IMR-90 (cell line): Measurements from ENCODE around the gene LY9. TPM values are rescaled to one million over a fixed set of nuclear protein-coding genes. Genes with fewer than 3 reads are reported as not detected.

Source experiments
- ATAC-seq: fragments of 200-7000 bp; cut with Tn5 transposase; 2 replicates; pipeline ENCODE4 v1.9.1; 2020; ENCODE audit warnings: low read depth, mild to moderate bottlenecking, moderate library complexity
- BruUV-seq: library from RNA; stranded (reverse); fragments of 400-500 nt; replicated peaks from 2 replicates; lab custom pipeline; 2021; lab: Mats Ljungman, UMichigan
- CTCF ChIA-PET: fragments of 300-600 bp; formaldehyde crosslinking; extraction: SDS; loops from one replicate; lab custom pipeline; 2021; ENCODE audit warnings: antibody characterized with exemption; lab: Yijun Ruan, JAX
- POLR2A ChIA-PET: fragments of 300-600 bp; sonication (Branson Sonifier 250); formaldehyde crosslinking; loops from one replicate; lab custom pipeline; 2022; ENCODE audit warnings: antibody characterized with exemption; ENCODE audit not compliant: unreplicated experiment; lab: Charles Lee
- DNase-seq: peaks from one replicate; pipeline ENCODE4 v3.0.0; 2013
- H2AFZ ChIP-seq: replicated peaks from 2 replicates; pipeline ENCODE3; 2013; ENCODE audit warnings: low read length, mild to moderate bottlenecking; ENCODE audit not compliant: poor library complexity
- H2AK5ac ChIP-seq: 2 replicates; pipeline ENCODE4 v1.6.1; 2013; ENCODE audit warnings: low read depth, low read length, inconsistent platforms
- H2AK9ac ChIP-seq: replicated peaks from 2 replicates; pipeline ENCODE3; 2013; ENCODE audit warnings: mild to moderate bottlenecking, low read depth, low read length, moderate library complexity; ENCODE audit not compliant: poor library complexity
- H2BK120ac ChIP-seq: 2 replicates; pipeline ENCODE4 v1.6.1; 2013; ENCODE audit warnings: low read depth, low read length, inconsistent platforms
- H2BK15ac ChIP-seq: 3 replicates; pipeline ENCODE4 v1.6.1; 2013; ENCODE audit warnings: low read depth, low read length, inconsistent platforms
- H2BK20ac ChIP-seq: 2 replicates; pipeline ENCODE4 v1.6.1; 2013; ENCODE audit warnings: low read depth, mild to moderate bottlenecking, inconsistent platforms, low read length, moderate library complexity
- H2BK5ac ChIP-seq: 2 replicates; pipeline ENCODE4 v1.6.1; 2013; ENCODE audit warnings: mild to moderate bottlenecking, low read depth, low read length, inconsistent platforms; ENCODE audit not compliant: poor library complexity, severe bottlenecking
- H3K14ac ChIP-seq: replicated peaks from 2 replicates; pipeline ENCODE4 v1.6.1; 2013; ENCODE audit warnings: low read depth, low read length, inconsistent platforms
- H3K18ac ChIP-seq: 2 replicates; pipeline ENCODE4 v1.6.1; 2013; ENCODE audit warnings: low read depth, low read length, control low read depth
- H3K23ac ChIP-seq: 2 replicates; pipeline ENCODE4 v1.6.1; 2013; ENCODE audit warnings: low read depth, low read length, inconsistent platforms
- H3K27ac ChIP-seq: 2 replicates; pipeline ENCODE4 v1.5.1; 2013; ENCODE audit warnings: mild to moderate bottlenecking, control low read depth, low read length; ENCODE audit not compliant: insufficient read depth
- H3K27me3 ChIP-seq: 2 replicates; pipeline ENCODE4 v1.6.1; 2013; ENCODE audit warnings: low read length; ENCODE audit not compliant: control insufficient read depth, insufficient read depth
- H3K36me3 ChIP-seq: 2 replicates; pipeline ENCODE4 v1.6.1; 2013; ENCODE audit warnings: low read length, mixed read lengths; ENCODE audit not compliant: control insufficient read depth, insufficient read depth
- H3K4ac ChIP-seq: 2 replicates; pipeline ENCODE4 v1.6.1; 2013; ENCODE audit warnings: low read depth, low read length, inconsistent platforms
- H3K4me1 ChIP-seq: 2 replicates; pipeline ENCODE4 v1.6.1; 2013; ENCODE audit warnings: low read length, mixed read lengths; ENCODE audit not compliant: control insufficient read depth, insufficient read depth
- H3K4me2 ChIP-seq: 2 replicates; pipeline ENCODE4 v1.6.1; 2013; ENCODE audit warnings: low read depth, mild to moderate bottlenecking, control low read depth, low read length, moderate library complexity
- H3K4me3 ChIP-seq: 2 replicates; pipeline ENCODE4 v1.5.1; 2013; ENCODE audit warnings: low read depth, mild to moderate bottlenecking, control low read depth, low read length, moderate library complexity; ENCODE audit not compliant: insufficient read depth
- H3K56ac ChIP-seq: 2 replicates; pipeline ENCODE4 v1.6.1; 2013; ENCODE audit warnings: low read length, inconsistent platforms; ENCODE audit not compliant: insufficient read depth; ENCODE audit errors: extremely low read depth
- H3K79me1 ChIP-seq, 2 experiments: 2 replicates each; pipeline ENCODE4 v1.6.1; 2013; ENCODE audit warnings: low read length in 2 of 2, inconsistent platforms in 1 of 2, low read depth in 1 of 2
- H3K9ac ChIP-seq: 2 replicates; pipeline ENCODE4 v1.6.1; 2013; ENCODE audit warnings: low read depth, low read length, control low read depth
- H3K9me1 ChIP-seq: 2 replicates; pipeline ENCODE4 v1.6.1; 2013; ENCODE audit warnings: low read length, inconsistent platforms; ENCODE audit not compliant: insufficient read depth
- H3K9me3 ChIP-seq: 2 replicates; pipeline ENCODE4 v1.6.1; 2013; ENCODE audit warnings: low read length; ENCODE audit not compliant: control insufficient read depth, insufficient read depth
- H4K20me1 ChIP-seq: 2 replicates; pipeline ENCODE4 v1.6.1; 2013; ENCODE audit warnings: low read length, inconsistent platforms; ENCODE audit not compliant: insufficient read depth
- H4K5ac ChIP-seq: 2 replicates; pipeline ENCODE4 v1.6.1; 2013; ENCODE audit warnings: mild to moderate bottlenecking, low read depth, low read length, control low read depth
- H4K8ac ChIP-seq, 2 experiments: 2 replicates each; pipeline ENCODE4 v1.6.1; 2013; ENCODE audit warnings: low read depth in 2 of 2, low read length in 2 of 2, control low read depth in 1 of 2, inconsistent platforms in 1 of 2
- H4K91ac ChIP-seq: 2 replicates; pipeline ENCODE4 v1.6.1; 2013; ENCODE audit warnings: low read depth, low read length, inconsistent platforms; ENCODE audit not compliant: insufficient read depth
- BHLHE40 ChIP-seq: fragments of 150-350 bp; IDR thresholded peaks from 2 replicates; pipeline ENCODE4 v1.6.1; 2016; ENCODE audit warnings: mild to moderate bottlenecking, low read depth, low read length
- CEBPB ChIP-seq: IDR thresholded peaks from 2 replicates; pipeline ENCODE4 v1.6.1; 2012; ENCODE audit warnings: low read depth, low read length, improper control_type of control experiment
- CHD1 ChIP-seq: IDR thresholded peaks from 2 replicates; pipeline ENCODE4 v1.6.1; 2012; ENCODE audit warnings: low read depth, low read length, improper control_type of control experiment
- CTCF ChIP-seq: conservative IDR thresholded peaks from 2 replicates; pipeline ENCODE4 v1.5.1; 2012; ENCODE audit warnings: mild to moderate bottlenecking, low read depth, low read length, improper control_type of control experiment
- ELK1 ChIP-seq: fragments of 150-350 bp; IDR thresholded peaks from 2 replicates; pipeline ENCODE4 v1.6.1; 2016; ENCODE audit warnings: low read depth, mild to moderate bottlenecking, low read length, moderate library complexity, borderline replicate concordance
- FOS ChIP-seq: fragments of 150-350 bp; IDR thresholded peaks from 2 replicates; pipeline ENCODE4 v1.6.1; 2016; ENCODE audit warnings: low read depth, low read length
- MAFK ChIP-seq: IDR thresholded peaks from 2 replicates; pipeline ENCODE4 v1.6.1; 2012; ENCODE audit warnings: low read depth, low read length, improper control_type of control experiment
- MAZ ChIP-seq: IDR thresholded peaks from 2 replicates; pipeline ENCODE4 v1.6.1; 2012; ENCODE audit warnings: low read depth, mild to moderate bottlenecking, low read length, improper control_type of control experiment, moderate library complexity, borderline replicate concordance
- MXI1 ChIP-seq: IDR thresholded peaks from 2 replicates; pipeline ENCODE4 v1.6.1; 2012; ENCODE audit warnings: low read depth, mild to moderate bottlenecking, low read length, moderate library complexity, borderline replicate concordance
- NFE2L2 ChIP-seq: fragments of 150-350 bp; IDR thresholded peaks from 2 replicates; pipeline ENCODE4 v1.6.1; 2016; ENCODE audit warnings: low read depth, mild to moderate bottlenecking, low read length
- POLR2A ChIP-seq: IDR thresholded peaks from 2 replicates; pipeline ENCODE4 v1.6.1; 2012; ENCODE audit warnings: mild to moderate bottlenecking, low read depth, low read length
- RAD21 ChIP-seq: IDR thresholded peaks from 2 replicates; pipeline ENCODE4 v1.6.1; 2012; ENCODE audit warnings: low read length, improper control_type of control experiment
- RCOR1 ChIP-seq: IDR thresholded peaks from 2 replicates; pipeline ENCODE4 v1.6.1; 2012; ENCODE audit warnings: mild to moderate bottlenecking, low read length, improper control_type of control experiment; ENCODE audit not compliant: insufficient replicate concordance
- RFX5 ChIP-seq: IDR thresholded peaks from 2 replicates; pipeline ENCODE4 v1.8.0; 2012; ENCODE audit warnings: low read depth, mild to moderate bottlenecking, low read length, moderate library complexity
- SMC3 ChIP-seq: fragments of 150-350 bp; IDR thresholded peaks from 2 replicates; pipeline ENCODE4 v1.6.1; 2016; ENCODE audit warnings: low read depth, mild to moderate bottlenecking, antibody characterized with exemption, low read length, moderate library complexity
- USF2 ChIP-seq: fragments of 150-350 bp; IDR thresholded peaks from 2 replicates; pipeline ENCODE4 v1.6.1; 2017; ENCODE audit warnings: mild to moderate bottlenecking, antibody characterized with exemption, low read length, low read depth
- WGBS, 2 experiments: methylation state at CpG; one replicate each; pipeline versions ENCODE4 v1.1.5 to v1.1.7; 2013; ENCODE audit warnings: missing lambda C conversion rate in 2 of 2; ENCODE audit not compliant: insufficient read length in 1 of 2; ENCODE audit errors: extremely low coverage in 2 of 2; 5-methylcytosine and 5-hydroxymethylcytosine counted together
- dilution Hi-C: fragments of 300-500 bp; cut with HindIII; formaldehyde crosslinking; loops from one replicate; pipeline ENCODE4 v1.14.3; 2018; ENCODE audit warnings: low sequenced_read_pairs; ENCODE audit not compliant: unreplicated experiment
- in situ Hi-C: fragments of 300-500 bp; cut with MboI; formaldehyde crosslinking; loops from 3 replicates; pipeline ENCODE4 v1.14.3; 2019; ENCODE audit warnings: low sequenced_read_pairs, inconsistent platforms, mixed read lengths
- intact Hi-C: fragments of 100-400 bp; cut with micrococcal nuclease; formaldehyde crosslinking; loops from 2 replicates; pipeline ENCODE4 v1.10.0; 2022
- polyA plus RNA-seq, 3 experiments: library from polyadenylated mRNA; depleted of rRNA; stranded (reverse); fragments of >200 nt; gene quantifications; 2 replicates each; pipeline ENCODE4 v1.2.3, GENCODE V29; 2012; ENCODE audit warnings: low replicate concordance in 1 of 3
- total RNA-seq: library from RNA; depleted of rRNA; stranded (reverse); fragments of >200 nt; gene quantifications from 2 replicates; pipeline ENCODE4 v1.2.3, GENCODE V29; 2012

The LY9 gene
- total and polyA plus RNA-seq, 2 of the 4 experiments (the other 2 are of a cell fraction) = not detected

- Histone ChIP-seq H3K14ac (no peak overlapping the region), H4K8ac (no peak overlapping the region), H3K56ac (no peak overlapping the region), H2AK5ac (no peak overlapping the region), H4K91ac (no peak overlapping the region), H3K36me3 (no peaks in the 10 kb centered on the region), H3K9me3 (no peaks in the 10 kb centered on the region), H2BK120ac (no peak overlapping the region), H3K4me3 (no peak overlapping the region), H3K9ac (no peak overlapping the region), H3K9me1 (no peaks in the 10 kb centered on the region), H3K27me3 (no peaks in the 10 kb centered on the region; the same call in 1 of the 2 replicates), H3K79me1 (no peaks in the 10 kb centered on the region), H2BK20ac (no peak overlapping the region), H3K27ac (no peak overlapping the region), H2AFZ (no peak overlapping the region), H4K20me1 (no peaks in the 10 kb centered on the region), H3K18ac (no peak overlapping the region), H2BK15ac (no peak overlapping the region), H2BK5ac (no peak overlapping the region), H2AK9ac (no peak overlapping the region), H3K4ac (no peak overlapping the region), H4K5ac (no peak overlapping the region), H3K4me2 (no peak overlapping the region), H3K4me1 (no peaks in the 10 kb centered on the region), H3K23ac (no peak overlapping the region)
- ChIA-PET POLR2A (no interaction called here), CTCF (interaction anchor here (1.1 kb wide), 1 partner anchor 21 kb away, joined by 3 read pairs; no protein-coding TSS in a partner anchor)
- WGBS, 2 experiments = no CpG with 5 or more reads among the region's 7 CpGs
- TF ChIP-seq CEBPB = no peak
- TF ChIP-seq POLR2A = no peak
- no peak for TF ChIP-seq CHD1
- TF ChIP-seq FOS = no peak
- TF ChIP-seq RFX5 = no peak
- TF ChIP-seq RAD21 = no peak
- no peak for TF ChIP-seq NFE2L2
- no peak for TF ChIP-seq MAFK
- no peak for TF ChIP-seq USF2
- no peak for TF ChIP-seq CTCF
- no peak for TF ChIP-seq ELK1
- TF ChIP-seq RCOR1 = no peak
- no peak for TF ChIP-seq MXI1
- no peak for TF ChIP-seq MAZ
- no peak for TF ChIP-seq BHLHE40
- no peak for TF ChIP-seq SMC3
- dilution Hi-C loops (no loop called here), in situ Hi-C loops (no loop called here), intact Hi-C loops (no loop called here)
- no TSS peak for BruUV-seq
- ATAC-seq (no peak), DNase-seq (no peak)
These were observed 49.0 kb upstream of the LY9 start for GRCh38 chr1:160746836-160747500.
